Caco-2 (cell line): ENCODE results near the gene MESD. TPM values are rescaled to one million over a fixed set of nuclear protein-coding genes. Genes with fewer than 3 reads are reported as not detected.

Source experiments
- BruUV-seq: library from RNA; stranded (reverse); fragments of 400-500 nt; replicated peaks from 2 replicates; lab custom pipeline; 2021; lab: Mats Ljungman, UMichigan
- CTCF ChIA-PET: fragments of 300-600 bp; sonication (Branson Sonifier 250); formaldehyde crosslinking; loops from one replicate; lab custom pipeline; 2022; ENCODE audit warnings: antibody characterized with exemption; lab: Charles Lee
- POLR2A ChIA-PET: fragments of 300-600 bp; sonication (Branson Sonifier 250); formaldehyde crosslinking; loops from one replicate; lab custom pipeline; 2022; ENCODE audit warnings: antibody characterized with exemption; lab: Charles Lee
- DNase-seq, 2 experiments: peaks; one replicate each; pipeline versions ENCODE4 v3.0.0 to v3.0.0-alpha.2; 2020 to 2022
- H3K27me3 ChIP-seq: replicated peaks from 2 replicates; pipeline ENCODE4 v1.6.0; 2011; ENCODE audit warnings: low read length; ENCODE audit not compliant: control insufficient read depth, insufficient read depth
- H3K36me3 ChIP-seq: 2 replicates; pipeline ENCODE4 v1.5.1; 2011; ENCODE audit warnings: low read length; ENCODE audit not compliant: control insufficient read depth, insufficient read depth
- H3K4me1 ChIP-seq: fragments of 250-450 bp; sonication (Bioruptor Pico); 2 replicates; pipeline ENCODE4 v1.5.1; 2020; ENCODE audit warnings: mild to moderate bottlenecking
- H3K4me3 ChIP-seq: 2 replicates; pipeline ENCODE4 v1.5.1; 2011; ENCODE audit warnings: low read depth, mild to moderate bottlenecking, control low read depth, low read length
- H3K9me3 ChIP-seq: fragments of 250-450 bp; sonication (Bioruptor Pico); 2 replicates; pipeline ENCODE4 v1.5.1; 2020; ENCODE audit warnings: mild to moderate bottlenecking, moderate library complexity
- H3K27ac Mint-ChIP-seq: one replicate; pipeline ENCODE4 v1.8.0; 2022; ENCODE audit warnings: mixed read lengths; ENCODE audit not compliant: unreplicated experiment
- H3K27me3 Mint-ChIP-seq: one replicate; pipeline ENCODE4 v1.8.0; 2022; ENCODE audit warnings: mixed read lengths; ENCODE audit not compliant: insufficient read depth, unreplicated experiment
- H3K36me3 Mint-ChIP-seq: one replicate; pipeline ENCODE4 v1.8.0; 2022; ENCODE audit warnings: mild to moderate bottlenecking, mixed read lengths; ENCODE audit not compliant: insufficient read depth, unreplicated experiment
- H3K4me1 Mint-ChIP-seq: one replicate; pipeline ENCODE4 v1.8.0; 2022; ENCODE audit warnings: low read depth, mixed read lengths; ENCODE audit not compliant: unreplicated experiment
- H3K4me3 Mint-ChIP-seq: one replicate; pipeline ENCODE4 v1.8.0; 2022; ENCODE audit warnings: mild to moderate bottlenecking, moderate library complexity, mixed read lengths; ENCODE audit not compliant: unreplicated experiment
- H3K9me3 Mint-ChIP-seq: one replicate; pipeline ENCODE4 v1.8.0; 2022; ENCODE audit warnings: mixed read lengths; ENCODE audit not compliant: unreplicated experiment
- intact Hi-C: fragments of 100-400 bp; cut with micrococcal nuclease; formaldehyde crosslinking; loops from one replicate; pipeline ENCODE4 v1.10.0; 2022; ENCODE audit not compliant: unreplicated experiment
- total RNA-seq: library from RNA; stranded (reverse); gene quantifications from 2 replicates; pipeline ENCODE4 v1.2.3, GENCODE V29; 2022
- TF ChIP-seq, protein P1 (sequence below), 2 experiments: fragments of 200-600 bp in 1 of 2; IDR thresholded peaks; 1 replicate in 1 of 2; 2 replicates in 1 of 2; pipeline versions ENCODE4 v1.5.1 to v1.8.0; 2011 to 2022; ENCODE audit warnings: antibody characterized with exemption in 1 of 2, control low read depth in 1 of 2, inconsistent platforms in 1 of 2, low read depth in 1 of 2, low read length in 1 of 2, mild to moderate bottlenecking in 1 of 2, moderate library complexity in 1 of 2; ENCODE audit not compliant: insufficient read depth in 1 of 2, severe bottlenecking in 1 of 2, unreplicated experiment in 1 of 2

Gene MESD
- total RNA-seq, 1 experiment from 2014 or later: 30.3 TPM

DNA sequence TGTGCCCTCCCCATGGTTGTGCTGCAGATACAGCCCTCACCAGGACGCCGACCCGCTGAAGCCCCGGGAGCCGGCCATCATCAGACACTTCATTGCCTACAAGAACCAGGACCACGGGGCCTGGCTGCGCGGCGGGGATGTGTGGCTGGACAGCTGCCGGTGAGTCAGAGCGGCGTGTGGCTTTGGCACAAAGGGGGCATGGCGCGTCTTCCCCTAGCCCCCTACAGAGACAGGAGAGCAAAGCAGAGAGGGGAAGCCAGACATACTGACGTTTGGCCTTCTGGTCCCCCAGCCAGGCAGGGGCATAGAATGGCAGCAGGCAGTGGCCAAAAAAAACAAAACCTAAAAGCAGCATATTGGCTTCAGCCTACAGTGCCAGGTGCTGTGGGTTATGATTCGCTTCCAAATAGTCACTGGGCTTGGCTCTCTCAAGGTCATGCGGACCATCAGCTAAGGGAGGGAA is 64.0 kb downstream of the MESD start:
- intact Hi-C loops: no loop called here
- POLR2A ChIA-PET: no interaction called here
- no peak overlapping the region for H3K4me3 ChIP-seq

DNA sequence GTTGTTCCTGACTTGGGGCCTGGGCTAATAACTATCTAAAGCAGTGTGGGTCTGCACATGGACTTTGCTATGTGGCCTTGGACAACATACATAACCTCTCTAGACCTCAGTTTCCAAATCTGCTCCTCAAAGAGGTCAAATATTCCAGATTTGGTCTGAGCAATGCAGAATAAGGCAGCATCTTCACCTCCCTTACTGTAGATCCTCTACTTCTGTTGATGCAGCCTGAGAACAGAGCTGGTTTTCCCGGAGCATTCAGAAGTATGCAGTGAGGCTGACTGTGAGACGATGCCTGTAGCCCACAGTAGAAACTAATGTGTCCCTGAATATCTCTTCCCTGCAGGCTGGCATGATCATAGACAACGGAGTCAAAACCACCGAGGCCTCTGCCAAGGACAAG is 65.3 kb downstream of the MESD start:
- H3K36me3 ChIP-seq: no peaks in the 10 kb centered on the region
- Mint-ChIP-seq H3K9me3 (no peaks in the 10 kb centered on the region), H3K4me1 (no peaks in the 10 kb centered on the region), H3K36me3 (no peaks in the 10 kb centered on the region), H3K27me3 (no peaks in the 10 kb centered on the region), H3K4me3 (no peak overlapping the region), H3K27ac (no peak overlapping the region)
- H3K4me1 ChIP-seq: no peaks in the 10 kb centered on the region
- H3K9me3 ChIP-seq: no peaks in the 10 kb centered on the region
- CTCF ChIA-PET: no interaction called here
- BruUV-seq: no TSS peak
- TF ChIP-seq, protein P1, sequence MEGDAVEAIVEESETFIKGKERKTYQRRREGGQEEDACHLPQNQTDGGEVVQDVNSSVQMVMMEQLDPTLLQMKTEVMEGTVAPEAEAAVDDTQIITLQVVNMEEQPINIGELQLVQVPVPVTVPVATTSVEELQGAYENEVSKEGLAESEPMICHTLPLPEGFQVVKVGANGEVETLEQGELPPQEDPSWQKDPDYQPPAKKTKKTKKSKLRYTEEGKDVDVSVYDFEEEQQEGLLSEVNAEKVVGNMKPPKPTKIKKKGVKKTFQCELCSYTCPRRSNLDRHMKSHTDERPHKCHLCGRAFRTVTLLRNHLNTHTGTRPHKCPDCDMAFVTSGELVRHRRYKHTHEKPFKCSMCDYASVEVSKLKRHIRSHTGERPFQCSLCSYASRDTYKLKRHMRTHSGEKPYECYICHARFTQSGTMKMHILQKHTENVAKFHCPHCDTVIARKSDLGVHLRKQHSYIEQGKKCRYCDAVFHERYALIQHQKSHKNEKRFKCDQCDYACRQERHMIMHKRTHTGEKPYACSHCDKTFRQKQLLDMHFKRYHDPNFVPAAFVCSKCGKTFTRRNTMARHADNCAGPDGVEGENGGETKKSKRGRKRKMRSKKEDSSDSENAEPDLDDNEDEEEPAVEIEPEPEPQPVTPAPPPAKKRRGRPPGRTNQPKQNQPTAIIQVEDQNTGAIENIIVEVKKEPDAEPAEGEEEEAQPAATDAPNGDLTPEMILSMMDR (IDR thresholded peaks at IDR 0.05; ENCODE audit: insufficient read depth in 1 of 2, low read depth in 1 of 2, low read length in 1 of 2, severe bottlenecking in 1 of 2, unreplicated experiment in 1 of 2): no peak
- DNase-seq: no peak
- H3K27me3 ChIP-seq: no peaks in the 10 kb centered on the region
- POLR2A ChIA-PET: no interaction called here
- intact Hi-C loops: no loop called here
- no peak overlapping the region for H3K4me3 ChIP-seq

More for the DNA sequence above, 64.0 kb downstream of the MESD start:
- H3K4me1 Mint-ChIP-seq: no peaks in the 10 kb centered on the region
- Histone ChIP-seq H3K9me3 (no peaks in the 10 kb centered on the region), H3K4me1 (no peaks in the 10 kb centered on the region), H3K36me3 (no peaks in the 10 kb centered on the region), H3K27me3 (no peaks in the 10 kb centered on the region)
- no TSS peak for BruUV-seq
- H3K27me3 Mint-ChIP-seq: no peaks in the 10 kb centered on the region
- H3K9me3 Mint-ChIP-seq: no peaks in the 10 kb centered on the region
- CTCF ChIA-PET: no interaction called here
- H3K27ac Mint-ChIP-seq: no peak overlapping the region
- no peak for DNase-seq
- H3K36me3 Mint-ChIP-seq: no peaks in the 10 kb centered on the region
- TF ChIP-seq, protein P1 (IDR thresholded peaks at IDR 0.05; ENCODE audit: insufficient read depth in 1 of 2, low read depth in 1 of 2, low read length in 1 of 2, severe bottlenecking in 1 of 2, unreplicated experiment in 1 of 2): no peak
- H3K4me3 Mint-ChIP-seq: no peak overlapping the region

DNA sequence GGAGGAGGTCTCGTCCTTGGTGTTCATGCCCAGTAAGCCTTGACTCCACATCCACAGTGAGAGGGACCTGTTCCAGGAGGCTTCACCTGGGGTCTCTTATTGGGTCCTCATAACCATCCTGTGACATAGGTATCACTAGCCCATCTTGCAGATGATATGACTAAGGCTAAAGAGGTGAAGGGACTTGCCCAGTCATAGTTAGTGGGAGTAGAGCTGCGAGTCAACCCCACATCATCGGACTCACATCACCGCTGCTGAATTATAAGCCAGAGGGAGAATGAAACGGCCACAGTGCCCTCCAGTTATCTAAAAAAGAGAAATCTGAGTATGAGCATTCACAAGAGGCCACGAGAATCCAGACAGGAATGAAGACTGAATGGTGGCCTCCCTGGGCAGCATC is 66.0 kb downstream of the MESD start:
- H3K9me3 Mint-ChIP-seq: no peaks in the 10 kb centered on the region

More for the DNA sequence above, 66.0 kb downstream of the MESD start:
- CTCF ChIA-PET: no interaction called here
- no TSS peak for BruUV-seq
- POLR2A ChIA-PET: no interaction called here
- DNase-seq: no peak
- H3K4me3 Mint-ChIP-seq: no peak overlapping the region
- H3K4me1 Mint-ChIP-seq: no peaks in the 10 kb centered on the region
- Histone ChIP-seq H3K27me3 (no peaks in the 10 kb centered on the region), H3K36me3 (no peaks in the 10 kb centered on the region), H3K9me3 (no peaks in the 10 kb centered on the region), H3K4me3 (no peak overlapping the region), H3K4me1 (no peaks in the 10 kb centered on the region)
- no peak overlapping the region for H3K27ac Mint-ChIP-seq
- intact Hi-C loops: no loop called here
- TF ChIP-seq, protein P1 (IDR thresholded peaks at IDR 0.05; ENCODE audit: insufficient read depth in 1 of 2, low read depth in 1 of 2, low read length in 1 of 2, severe bottlenecking in 1 of 2, unreplicated experiment in 1 of 2): no peak
- H3K36me3 Mint-ChIP-seq: no peaks in the 10 kb centered on the region
- H3K27me3 Mint-ChIP-seq: no peaks in the 10 kb centered on the region
